Measurements from ENCODE around the gene TMEM254.
"Not testable (repeated sequence)": the region's sequence is repeated elsewhere in the genome, so short reads cannot be mapped to it uniquely, and the experiment has no call there.

The TMEM254 gene

GRCh38 chr10:80133687-80134086, 55.2 kb downstream of the TMEM254 start:
- DNase-seq (ENCODE audit: low spot score), result not testable (repeated sequence)

- no peak for DNase-seq (ENCODE audit: low spot score)
Observed at GRCh38 chr10:80136134-80136571, 57.7 kb downstream of the TMEM254 start.

GRCh38 chr10:80137031-80137862, 58.8 kb downstream of the TMEM254 start:
- DNase-seq (ENCODE audit: low spot score), result no peak

GRCh38 chr10:80137920-80138319, 59.5 kb downstream of the TMEM254 start:
- no peak for DNase-seq (ENCODE audit: low spot score)

GRCh38 chr10:80139265-80139664, 60.8 kb downstream of the TMEM254 start:
- no peak for DNase-seq (ENCODE audit: low spot score)

GRCh38 chr10:80140251-80140650, 61.8 kb downstream of the TMEM254 start:
- DNase-seq (ENCODE audit: low spot score), result no peak

GRCh38 chr10:80141696-80142460, 63.4 kb downstream of the TMEM254 start:
- no peak for DNase-seq (ENCODE audit: low spot score)

Data from COLO829 (cell line).